HG02870 (cell line): ENCODE results near the gene CRB2.

Source experiments
- ATAC-seq: cut with Tn5 transposase; IDR thresholded peaks from one replicate; pipeline ENCODE4 v1.9.1; 2021; ENCODE audit warnings: mild to moderate bottlenecking, moderate library complexity; ENCODE audit not compliant: unreplicated experiment

Gene CRB2

GRCh38 chr9:123346826-123347225, 9.2 kb upstream of the CRB2 start:
- no peak for ATAC-seq

GRCh38 chr9:123347289-123348060, 8.5 kb upstream of the CRB2 start:
- ATAC-seq: no peak

- ATAC-seq: no peak
Measured at GRCh38 chr9:123348317-123348992, 7.5 kb upstream of the CRB2 start.

GRCh38 chr9:123349033-123349432, 7.0 kb upstream of the CRB2 start:
- ATAC-seq: no peak

- ATAC-seq: peak; percentile 62
Measured at GRCh38 chr9:123349691-123350480, 6.1 kb upstream of the CRB2 start.

GRCh38 chr9:123350590-123351310, 5.2 kb upstream of the CRB2 start:
- ATAC-seq: no peak

- no peak for ATAC-seq
Measured at GRCh38 chr9:123353041-123353440, 3.0 kb upstream of the CRB2 start.

GRCh38 chr9:123353984-123354591, 1.9 kb upstream of the CRB2 start:
- peak; percentile 53 for ATAC-seq

- ATAC-seq: no peak
Measured at GRCh38 chr9:123354806-123355508, 1.0 kb upstream of the CRB2 start.

GRCh38 chr9:123356851-123357742, 1.1 kb downstream of the CRB2 start:
- ATAC-seq: no peak

GRCh38 chr9:123357743-123358059, 1.7 kb downstream of the CRB2 start:
- no peak for ATAC-seq

GRCh38 chr9:123358181-123358905, 2.3 kb downstream of the CRB2 start:
- ATAC-seq: no peak

GRCh38 chr9:123359106-123359505, 3.1 kb downstream of the CRB2 start:
- ATAC-seq: no peak

GRCh38 chr9:123359546-123359945, 3.5 kb downstream of the CRB2 start:
- ATAC-seq: no peak

- ATAC-seq: no peak
Measured at GRCh38 chr9:123360161-123361085, 4.4 kb downstream of the CRB2 start.

- no peak for ATAC-seq
Measured at GRCh38 chr9:123361086-123361730, 5.2 kb downstream of the CRB2 start.
